Liver (tissue), 3 donors: ENCODE measurements around the gene ACSL3.

Experiments
- ATF3 ChIP-seq: IDR thresholded peaks from 2 replicates; pipeline ENCODE4 v1.6.1; 2016; ENCODE audit warnings: antibody characterized with exemption
- CTCF ChIP-seq: fragments of 150-350 bp; IDR thresholded peaks from 2 replicates; pipeline ENCODE4 v1.5.1; 2017; ENCODE audit warnings: improper control_type of control experiment, low read depth, low read length; ENCODE audit not compliant: missing input control
- JUND ChIP-seq, 2 donors: IDR thresholded peaks; 2 replicates each; pipeline ENCODE4 v1.6.1; 2016; ENCODE audit warnings: antibody characterized with exemption in 2 of 2
- MAX ChIP-seq: IDR thresholded peaks from 2 replicates; pipeline ENCODE4 v1.6.1; 2016; ENCODE audit warnings: antibody characterized with exemption
- NR2F2 ChIP-seq: IDR thresholded peaks from 2 replicates; pipeline ENCODE4 v1.6.1; 2016; ENCODE audit warnings: antibody characterized with exemption
- RAD21 ChIP-seq, 2 donors: IDR thresholded peaks; 2 replicates each; pipeline ENCODE4 v1.6.1; 2016; ENCODE audit warnings: antibody characterized with exemption in 2 of 2, mild to moderate bottlenecking in 2 of 2
- REST ChIP-seq: IDR thresholded peaks from 2 replicates; pipeline ENCODE4 v1.6.1; 2016; ENCODE audit warnings: antibody characterized with exemption, mild to moderate bottlenecking
- SP1 ChIP-seq: IDR thresholded peaks from 2 replicates; pipeline ENCODE4 v1.6.1; 2018; ENCODE audit warnings: antibody characterized with exemption, mild to moderate bottlenecking
- TAF1 ChIP-seq: conservative IDR thresholded peaks from 2 replicates; pipeline ENCODE4 v1.6.1; 2016; ENCODE audit warnings: antibody characterized with exemption, mild to moderate bottlenecking
- ZBTB33 ChIP-seq: IDR thresholded peaks from 2 replicates; pipeline ENCODE4 v1.6.1; 2016; ENCODE audit warnings: antibody characterized with exemption
- donor health status: healthy.
- donor health status: healthy.

- TF ChIP-seq CTCF: no peak
- no peak for TF ChIP-seq TAF1
- TF ChIP-seq ATF3: no peak
- TF ChIP-seq MAX: no peak
- TF ChIP-seq JUND (IDR thresholded peaks at IDR 0.05): no peak
- no peak for TF ChIP-seq NR2F2
- TF ChIP-seq REST: no peak
- TF ChIP-seq RAD21 (IDR thresholded peaks at IDR 0.05): no peak
- no peak for TF ChIP-seq SP1
- TF ChIP-seq ZBTB33: no peak
Observed at GRCh38 chr2:222933458-222933857, 72.6 kb downstream of the ACSL3 start.
